ENCODE results near the gene ZNF175. TPM values are rescaled to one million over a fixed set of nuclear protein-coding genes. Genes with fewer than 3 reads are reported as not detected.

The ZNF175 gene
- total RNA-seq, 1 experiment from 2014 or later: 9.3 TPM

GRCh38 chr19:51589511-51589910 lies 18.4 kb downstream of the ZNF175 start:
- no peak overlapping the region for H3K4me2 ChIP-seq (ENCODE audit: low read length)
- BruUV-seq (replicated peaks): no TSS peak
- H3K4me1 ChIP-seq (ENCODE audit: control insufficient read depth in 1 of 2, insufficient read depth in 2 of 2, low read length in 2 of 2): peaks cover 4 to 8% of the 10 kb centered on the region in 2 experiments; a peak in 2 of 4 replicates
- H3K79me2 ChIP-seq (ENCODE audit: insufficient read depth, low read length): no peaks in the 10 kb centered on the region
- ATAC-seq (no peak), DNase-seq (ENCODE audit: low read depth, low spot score) (no peak)
- RAD21 ChIA-PET (ENCODE audit: low non-redundant PET in 1 of 2, low total read pairs in 2 of 2, uncharacterized antibody in 2 of 2, unreplicated experiment in 2 of 2): no interaction called here
- CTCF ChIA-PET: no interaction called here
- no peak overlapping the region for H3K9ac ChIP-seq (ENCODE audit: low read length)
- H3K4me3 ChIP-seq (replicated peaks in 1 of 2; ENCODE audit: low read depth in 1 of 2, low read length in 2 of 2): no peak overlapping the region
- peaks cover 4 to 16% of the 10 kb centered on the region in 2 experiments; a peak in 3 of 4 replicates for H3K36me3 ChIP-seq (ENCODE audit: control insufficient read depth in 1 of 2, insufficient read depth in 2 of 2, low read length in 2 of 2)
- H2AFZ ChIP-seq (ENCODE audit: low read depth, low read length, poor library complexity, severe bottlenecking): no peak overlapping the region
- POLR2A ChIA-PET: no interaction called here
- H3K9me2 ChIP-seq (ENCODE audit: insufficient read depth): no peaks in the 10 kb centered on the region
- no peaks in the 10 kb centered on the region for H4K20me1 ChIP-seq (ENCODE audit: insufficient read depth)
- no peaks in the 10 kb centered on the region for H3K27me3 ChIP-seq (ENCODE audit: insufficient read depth, low read length)
- TF ChIP-seq EGR1 (IDR thresholded peaks at IDR 0.05; ENCODE audit: low read depth) (no peak), CBX3 (IDR thresholded peaks at IDR 0.05; ENCODE audit: low read depth) (no peak), SP1 (IDR thresholded peaks at IDR 0.05; ENCODE audit: low read depth) (no peak), ATF3 (IDR thresholded peaks at IDR 0.05) (no peak), FOSL1 (IDR thresholded peaks at IDR 0.05; ENCODE audit: low read depth) (no peak), YY1 (IDR thresholded peaks at IDR 0.05; ENCODE audit: extremely low read depth, insufficient replicate concordance, low read depth, low read length) (no peak), CTCF (IDR thresholded peaks at IDR 0.05 in 2 of 3, conservative IDR thresholded peaks at IDR 0.05 in 1 of 3; ENCODE audit: borderline replicate concordance in 1 of 3, insufficient read depth in 1 of 3, low read depth in 2 of 3, low read length in 2 of 3) (no peak), ELF1 (IDR thresholded peaks at IDR 0.05; ENCODE audit: borderline replicate concordance, low read depth) (no peak), EZH2 (IDR thresholded peaks at IDR 0.05) (no peak)
- intact Hi-C loops (cut with micrococcal nuclease): no loop called here
- peaks cover 7 to 20% of the 10 kb centered on the region in 2 experiments; a peak in 2 of 4 replicates for H3K9me3 ChIP-seq (ENCODE audit: control insufficient read depth in 1 of 2, insufficient read depth in 1 of 2, low read depth in 1 of 2, low read length in 2 of 2)
- H3K27ac ChIP-seq (ENCODE audit: low read depth, low read length): no peak overlapping the region

Data from HCT116 (cell line).